MM.1S (cell line): ENCODE data around the gene EEF1AKMT1.

Source experiments
- CTCF ChIP-seq: fragments of 300-600 bp; sonication (generic); IDR thresholded peaks from 2 replicates; pipeline ENCODE4 v1.5.1; 2016; ENCODE audit warnings: antibody characterized with exemption, low read length, mixed read lengths
- EZH2 ChIP-seq: fragments of 300-600 bp; sonication (generic); optimal IDR thresholded peaks from 2 replicates; pipeline ENCODE3; 2017; ENCODE audit warnings: low read depth, mild to moderate bottlenecking, antibody characterized with exemption, low read length, mixed read lengths

GRCh38 chr13:20822406-20822805 is 48.6 kb upstream of the EEF1AKMT1 start:
- no peak for TF ChIP-seq CTCF
- TF ChIP-seq EZH2, result no peak
